GM21619 (cell line): ENCODE results near the gene ANP32E.

ENCODE experiments used
- ATAC-seq: cut with Tn5 transposase; IDR thresholded peaks from one replicate; pipeline ENCODE4 v1.9.1; 2021; ENCODE audit not compliant: unreplicated experiment

ANP32E gene

GRCh38 chr1:150173141-150173585, 62.7 kb downstream of the ANP32E start:
- no peak for ATAC-seq

GRCh38 chr1:150171801-150172200, 64.1 kb downstream of the ANP32E start:
- ATAC-seq: no peak

DNA sequence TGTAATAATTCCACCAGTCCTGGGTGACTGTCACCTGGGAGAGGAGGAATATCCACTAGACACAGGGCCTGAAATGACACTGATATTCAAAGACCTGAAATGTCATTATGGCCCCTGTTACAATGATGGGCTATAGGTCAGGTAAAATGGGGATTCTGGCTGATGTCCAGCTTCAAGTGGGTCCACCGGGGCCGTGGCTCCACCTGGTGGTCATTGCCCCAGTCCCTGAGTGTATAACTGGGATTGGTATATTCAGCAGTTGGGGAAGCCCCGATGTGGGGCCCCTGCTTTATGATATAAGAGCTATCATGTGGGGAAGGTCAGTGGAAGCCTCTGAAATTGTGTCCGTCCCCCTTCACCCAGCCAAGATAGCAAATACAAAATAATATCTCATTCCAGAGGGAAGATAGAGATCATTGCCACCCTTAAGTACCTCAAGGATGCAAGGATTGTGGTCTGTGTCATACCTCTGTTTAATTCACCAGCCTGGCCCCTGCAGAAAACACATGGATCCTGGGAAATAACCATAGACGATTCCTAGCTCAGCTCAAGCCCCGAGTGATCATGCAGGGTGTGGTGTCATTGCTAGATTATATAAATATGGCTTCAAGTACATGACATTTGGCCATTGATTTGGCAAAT, 66.8 kb downstream of the ANP32E start:
- no peak for ATAC-seq
